ENCODE measurements around the gene DMD.

Gene DMD

GRCh38 chrX:31237189-31237588 is 1974.2 kb downstream of the DMD start:
- H3K4me3 ChIP-seq (ENCODE audit: control insufficient read depth, low read depth, low read length) = no peak overlapping the region
- DNase-seq (ENCODE audit: low read depth) = no peak
- TF ChIP-seq CTCF (conservative IDR thresholded peaks at IDR 0.05; ENCODE audit: control insufficient read depth, insufficient read depth, low read depth, low read length) = no peak

GRCh38 chrX:31236231-31236630 is 1975.1 kb downstream of the DMD start:
- no peak for TF ChIP-seq CTCF (conservative IDR thresholded peaks at IDR 0.05; ENCODE audit: control insufficient read depth, insufficient read depth, low read depth, low read length)

GRCh38 chrX:31233941-31234496 is 1977.3 kb downstream of the DMD start:
- no peak for DNase-seq (ENCODE audit: low read depth)
- no peak overlapping the region for H3K4me3 ChIP-seq (ENCODE audit: control insufficient read depth, low read depth, low read length)
- no peak for TF ChIP-seq CTCF (conservative IDR thresholded peaks at IDR 0.05; ENCODE audit: control insufficient read depth, insufficient read depth, low read depth, low read length)

More at GRCh38 chrX:31236231-31236630, 1975.1 kb downstream of the DMD start:
- no peak for DNase-seq (ENCODE audit: low read depth)
- H3K4me3 ChIP-seq (ENCODE audit: control insufficient read depth, low read depth, low read length) = no peak overlapping the region

GRCh38 chrX:31232506-31232905 is 1978.8 kb downstream of the DMD start:
- TF ChIP-seq CTCF (conservative IDR thresholded peaks at IDR 0.05; ENCODE audit: control insufficient read depth, insufficient read depth, low read depth, low read length) = no peak
- no peak for DNase-seq (ENCODE audit: low read depth)
- H3K4me3 ChIP-seq (ENCODE audit: control insufficient read depth, low read depth, low read length) = no peak overlapping the region

GRCh38 chrX:31228909-31229308 is 1982.4 kb downstream of the DMD start:
- no peak for TF ChIP-seq CTCF (conservative IDR thresholded peaks at IDR 0.05; ENCODE audit: control insufficient read depth, insufficient read depth, low read depth, low read length)
- DNase-seq (ENCODE audit: low read depth) = no peak
- no peak overlapping the region for H3K4me3 ChIP-seq (ENCODE audit: control insufficient read depth, low read depth, low read length)

GRCh38 chrX:31228415-31228832 is 1982.9 kb downstream of the DMD start:
- peak; percentile 75 for DNase-seq (ENCODE audit: low read depth)
- H3K4me3 ChIP-seq (ENCODE audit: control insufficient read depth, low read depth, low read length) = no peak overlapping the region
- no peak for TF ChIP-seq CTCF (conservative IDR thresholded peaks at IDR 0.05; ENCODE audit: control insufficient read depth, insufficient read depth, low read depth, low read length)

GRCh38 chrX:31227250-31227649 is 1984.1 kb downstream of the DMD start:
- H3K4me3 ChIP-seq (ENCODE audit: control insufficient read depth, low read depth, low read length) = no peak overlapping the region
- no peak for TF ChIP-seq CTCF (conservative IDR thresholded peaks at IDR 0.05; ENCODE audit: control insufficient read depth, insufficient read depth, low read depth, low read length)
- DNase-seq (ENCODE audit: low read depth) = peak; percentile 52

All from fibroblast of mammary gland (primary cell).